ENCODE results near the gene WDR64.
"Not testable (repeated sequence)": the region's sequence is repeated elsewhere in the genome, so short reads cannot be mapped to it uniquely, and the experiment has no call there.

Gene WDR64

DNA sequence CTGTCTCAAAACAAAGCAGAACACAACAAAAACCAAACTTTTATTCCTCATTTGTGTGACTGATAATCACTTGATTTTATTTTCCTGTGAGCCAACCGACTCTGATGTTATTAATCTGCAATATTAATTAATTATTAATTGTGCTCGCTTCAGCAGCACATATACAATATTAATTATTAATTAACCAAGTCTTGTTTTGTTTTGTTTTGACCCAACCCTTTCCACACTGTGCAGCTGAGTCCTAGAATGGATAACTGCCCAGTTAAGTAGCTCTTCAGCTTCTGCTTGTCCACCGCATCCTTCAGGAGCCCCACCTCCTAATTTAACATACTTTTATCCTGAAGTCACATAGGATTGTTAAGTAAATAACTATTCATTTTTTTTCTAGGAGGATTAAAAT lies 148.6 kb downstream of the WDR64 start:
- DNase-seq (ENCODE audit: low spot score) = no peak

DNA sequence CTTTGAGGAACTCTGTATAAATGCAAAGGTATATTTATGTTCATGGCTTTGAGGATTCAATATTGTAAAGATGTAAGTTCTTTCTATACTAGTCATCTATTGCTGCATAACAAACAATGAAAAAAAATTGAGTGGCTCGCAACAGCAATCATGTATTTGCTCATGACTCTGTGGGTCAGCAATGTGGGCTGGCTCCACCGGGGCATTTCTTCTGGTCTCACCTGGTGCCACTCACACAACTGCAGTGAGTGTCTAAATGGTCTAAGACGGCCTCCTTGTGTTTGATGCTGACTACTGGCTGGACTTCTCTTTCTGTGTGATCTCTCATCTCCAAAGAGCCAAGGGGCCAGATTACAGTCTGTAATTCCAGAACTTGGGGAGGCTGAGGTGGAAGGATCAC lies 150.8 kb downstream of the WDR64 start:
- DNase-seq (ENCODE audit: low spot score) = no peak

DNA sequence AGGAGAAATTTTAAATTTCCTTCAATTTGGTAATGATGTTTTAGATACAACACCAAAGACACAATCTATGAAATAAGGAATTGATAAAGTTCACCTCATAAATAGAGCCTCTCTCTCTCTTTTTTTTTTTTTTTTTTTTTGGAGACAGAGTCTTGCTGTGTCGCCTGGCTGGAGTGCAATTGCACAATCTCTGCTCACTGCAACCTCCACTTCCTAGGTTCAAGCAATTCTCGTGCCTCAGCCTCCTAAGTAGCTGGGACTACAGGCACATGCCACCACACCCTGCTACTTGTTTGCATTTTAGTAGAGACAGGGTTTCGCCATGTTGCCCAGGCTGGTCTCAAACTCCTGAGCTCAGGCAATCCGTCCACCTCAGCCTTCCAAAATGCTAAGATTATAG lies 152.6 kb downstream of the WDR64 start:
- not testable (repeated sequence) for DNase-seq (ENCODE audit: low spot score)

DNA sequence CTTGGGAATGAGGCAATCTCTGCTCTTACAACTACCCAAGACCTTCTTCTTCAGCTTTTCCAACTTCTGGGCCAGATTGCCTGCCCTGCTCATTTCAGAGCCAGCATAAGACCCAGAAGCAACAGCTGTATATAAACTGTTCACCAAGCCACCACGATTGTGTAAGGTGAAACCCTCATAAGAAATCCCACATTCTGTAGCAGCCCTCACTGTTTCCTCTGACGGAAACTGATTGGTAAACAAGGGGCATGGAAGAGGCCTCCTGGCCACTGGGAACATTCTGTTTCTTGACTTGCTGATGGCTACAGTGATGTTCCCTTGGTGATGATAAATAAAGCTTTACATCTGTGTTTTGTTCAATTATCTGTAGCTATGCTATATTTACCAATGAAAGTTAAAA lies 156.2 kb downstream of the WDR64 start:
- no peak for DNase-seq (ENCODE audit: low spot score)

DNA sequence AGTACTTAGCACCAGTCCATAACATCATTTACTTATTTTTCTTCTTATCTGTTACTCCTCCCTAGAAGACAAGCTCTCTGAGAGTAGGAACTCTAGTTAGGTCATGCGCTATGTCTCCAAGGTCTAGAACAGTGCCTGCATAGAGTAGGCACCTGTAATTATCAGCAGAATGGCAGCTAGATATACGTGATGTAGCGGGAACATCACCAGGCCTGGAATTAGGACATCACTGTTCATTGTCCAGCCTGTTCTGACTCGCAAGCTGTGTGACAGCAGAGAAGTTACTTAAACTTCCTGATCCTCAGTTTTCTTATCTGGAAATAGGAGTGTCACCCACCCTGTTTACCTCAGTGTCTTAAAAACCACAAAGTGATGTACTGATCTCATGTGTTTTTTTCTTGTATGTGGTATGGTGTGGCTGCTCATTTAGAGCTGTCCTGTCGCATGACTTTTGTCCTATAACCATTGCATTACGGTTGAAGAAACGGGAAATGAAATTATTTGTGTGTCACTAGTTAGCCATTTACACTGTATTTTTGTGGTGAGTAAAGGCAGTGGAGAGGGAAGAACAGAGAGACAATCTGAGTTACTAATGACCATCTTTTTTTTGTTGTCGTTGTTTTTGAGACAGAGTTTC lies 158.8 kb downstream of the WDR64 start:
- no peak for DNase-seq (ENCODE audit: low spot score)

DNA sequence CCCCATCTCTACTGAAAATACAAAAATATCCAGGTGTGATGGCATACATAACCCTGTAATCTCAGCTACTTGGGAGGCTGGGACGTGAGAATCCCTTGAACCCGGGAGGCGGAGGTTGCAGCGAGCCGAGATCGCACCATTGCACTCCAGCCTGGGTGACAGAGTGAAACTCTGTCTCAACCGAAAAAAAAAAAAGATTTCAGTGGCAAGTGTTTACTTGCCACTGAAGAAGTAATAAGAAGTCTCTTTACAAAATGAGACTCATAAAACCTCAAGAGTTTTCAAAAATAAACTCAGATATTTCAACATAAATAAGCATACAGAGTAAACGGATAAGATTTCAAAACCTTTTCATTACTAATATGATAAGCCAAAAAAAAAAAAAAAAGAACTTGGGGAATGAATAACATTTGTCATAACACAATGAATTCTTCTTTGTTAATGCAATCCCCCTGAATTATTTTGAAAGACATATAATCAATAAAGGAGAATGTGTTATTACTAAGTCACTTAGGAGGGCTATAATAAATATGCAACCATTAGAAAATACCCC lies 161.8 kb downstream of the WDR64 start:
- DNase-seq (ENCODE audit: low spot score) = no peak

DNA sequence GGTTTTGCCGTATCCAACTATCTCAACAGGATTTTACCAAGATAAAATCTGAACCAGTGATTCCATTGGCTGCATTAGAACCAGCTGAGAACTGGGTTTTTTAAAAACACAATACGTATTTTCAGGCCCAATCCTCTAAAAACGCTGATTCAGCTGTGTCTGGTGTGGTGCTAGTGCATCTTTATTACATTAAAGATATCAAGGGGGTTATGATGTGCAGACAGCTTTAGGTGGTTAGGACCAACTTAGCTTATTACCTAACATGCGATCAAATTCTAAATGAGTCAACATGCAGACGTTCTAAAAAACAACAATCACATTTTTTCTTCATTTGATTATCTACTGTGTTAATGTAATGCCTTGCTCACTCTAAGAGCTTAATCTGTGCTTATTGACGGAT lies 163.9 kb downstream of the WDR64 start:
- no peak for DNase-seq (ENCODE audit: low spot score)

DNA sequence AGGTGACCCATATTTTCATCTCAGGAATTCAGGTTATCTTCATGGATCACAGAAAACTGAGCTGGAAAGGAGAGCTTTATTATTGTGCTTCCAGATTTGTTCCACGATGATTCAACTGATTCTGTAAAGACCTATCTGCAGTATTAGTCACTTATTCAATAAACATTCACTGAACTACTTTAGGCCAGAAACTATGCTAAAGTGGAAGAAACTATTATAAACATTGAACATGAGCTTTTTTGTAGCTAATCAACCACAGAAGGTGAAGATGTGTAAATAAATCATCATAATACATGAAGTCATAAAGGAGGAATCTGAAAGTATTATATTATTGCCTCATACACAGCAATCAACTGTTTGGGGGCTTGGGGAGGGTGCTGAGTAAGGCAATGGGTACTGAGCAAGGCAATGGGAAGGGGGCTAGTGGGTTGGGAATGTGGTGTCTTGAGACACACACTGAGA lies 165.3 kb downstream of the WDR64 start:
- DNase-seq (ENCODE audit: low spot score) = no peak

DNA sequence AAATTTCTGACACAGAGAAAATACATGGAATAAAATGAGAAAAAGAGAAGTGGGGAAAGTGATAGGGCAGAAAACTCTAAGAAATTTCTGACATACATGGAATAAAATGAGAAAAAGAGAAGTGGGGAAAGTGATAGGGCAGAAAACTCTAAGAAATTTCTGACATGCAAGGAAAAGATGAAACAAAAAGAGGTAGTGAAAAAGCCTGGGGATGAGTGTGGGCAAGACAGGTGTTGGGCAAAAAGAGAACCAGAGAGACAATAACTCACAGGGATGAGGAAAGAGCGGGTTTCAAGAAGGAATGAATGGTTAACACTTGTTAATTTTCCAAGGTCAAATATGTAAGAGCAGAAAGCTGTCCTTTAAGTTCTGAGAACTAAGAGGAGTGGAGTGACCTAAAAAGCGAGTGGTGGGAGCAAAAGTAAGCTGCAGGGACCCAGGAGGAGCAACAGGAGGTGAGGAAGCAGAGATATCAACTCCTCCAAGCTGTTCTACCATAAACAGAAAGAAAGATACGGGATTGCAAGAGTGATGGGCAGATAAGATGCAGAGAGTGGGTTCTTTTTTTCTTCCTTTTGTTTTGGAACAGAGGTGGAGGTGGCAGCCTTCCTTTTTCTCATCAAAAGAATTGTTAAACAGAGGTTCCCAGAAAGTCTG lies 166.0 kb downstream of the WDR64 start:
- no peak for DNase-seq (ENCODE audit: low spot score)

DNA sequence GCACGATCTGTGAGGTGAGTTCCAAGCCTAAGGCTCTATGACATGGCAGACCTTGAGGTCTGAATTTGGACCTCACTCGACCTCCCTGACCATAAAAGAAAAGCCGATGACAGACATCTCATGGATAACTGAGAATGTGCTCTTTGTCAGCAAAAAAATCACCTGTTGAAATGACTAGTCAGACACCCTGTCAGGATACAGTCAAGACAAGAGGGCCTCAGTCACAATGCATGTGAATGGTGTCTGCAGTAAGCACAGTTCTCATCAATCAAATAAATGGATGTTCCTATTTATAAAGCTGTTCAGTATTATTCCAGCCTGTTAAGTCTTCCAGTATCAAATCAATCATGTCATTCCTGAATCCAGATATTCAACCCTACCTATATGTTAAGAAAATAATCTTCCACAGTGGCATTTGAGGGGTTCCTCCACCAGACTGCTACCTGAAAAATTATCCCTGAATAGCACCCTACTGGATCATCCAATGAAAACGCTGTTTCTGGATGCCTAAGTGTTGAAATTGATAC lies 167.3 kb downstream of the WDR64 start:
- DNase-seq (ENCODE audit: low spot score) = no peak

DNA sequence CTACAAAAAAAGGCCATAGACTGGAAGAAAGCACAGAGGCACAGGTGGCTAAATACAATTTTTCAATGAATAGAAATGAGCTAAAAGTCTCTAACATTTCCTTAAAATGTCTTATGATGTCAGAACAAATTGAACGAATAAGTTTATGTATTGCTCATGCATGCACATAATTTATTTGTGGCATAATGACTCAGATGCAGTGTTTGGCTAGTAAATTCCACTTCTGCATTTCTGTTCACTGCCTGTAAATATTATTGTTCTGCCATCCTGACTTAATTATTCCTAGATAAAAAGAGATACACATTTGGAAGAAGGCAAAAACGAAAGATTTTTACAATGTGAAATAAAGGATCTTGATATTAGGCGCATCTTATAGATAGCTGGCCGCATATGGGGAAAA lies 169.3 kb downstream of the WDR64 start:
- DNase-seq (ENCODE audit: low spot score) = no peak

DNA sequence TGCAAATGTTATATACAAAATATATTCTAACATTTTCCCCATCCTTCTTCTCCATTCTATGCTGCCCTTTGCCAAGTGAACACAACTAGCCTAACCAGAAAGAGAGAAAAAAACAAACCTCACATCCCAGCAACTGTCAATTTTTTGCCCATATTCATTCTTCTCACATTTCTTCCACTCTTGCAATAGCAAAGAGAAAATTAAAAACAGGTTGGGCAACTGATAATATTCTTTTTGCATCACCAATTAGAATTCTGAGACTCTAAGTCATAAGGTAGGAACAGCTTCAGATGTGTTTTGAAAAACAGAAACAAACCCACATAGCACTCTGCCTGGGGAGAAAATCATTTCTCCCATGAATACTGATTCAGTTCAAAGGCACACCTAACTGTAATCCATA lies 170.8 kb downstream of the WDR64 start:
- DNase-seq (ENCODE audit: low spot score) = no peak

DNA sequence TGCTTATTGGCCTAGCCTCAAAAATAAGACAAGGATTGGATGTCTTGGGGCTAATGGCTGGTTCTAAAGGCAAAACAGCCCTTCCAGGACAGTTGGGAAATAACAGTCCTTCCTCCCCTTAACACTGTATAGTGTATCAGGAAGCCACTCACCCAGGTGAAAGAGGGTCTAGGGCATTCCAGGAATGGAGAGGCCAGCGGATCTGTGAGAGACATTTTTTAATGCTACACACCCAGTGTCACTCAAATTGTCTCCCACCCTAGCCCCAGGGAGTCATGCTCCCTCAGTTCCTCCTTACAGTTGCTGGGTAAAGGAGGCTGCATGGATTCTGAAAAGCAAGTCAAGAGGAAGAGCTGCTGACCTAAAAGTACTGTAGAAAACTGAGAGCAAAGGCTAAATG lies 171.8 kb downstream of the WDR64 start:
- DNase-seq (ENCODE audit: low spot score) = no peak

DNA sequence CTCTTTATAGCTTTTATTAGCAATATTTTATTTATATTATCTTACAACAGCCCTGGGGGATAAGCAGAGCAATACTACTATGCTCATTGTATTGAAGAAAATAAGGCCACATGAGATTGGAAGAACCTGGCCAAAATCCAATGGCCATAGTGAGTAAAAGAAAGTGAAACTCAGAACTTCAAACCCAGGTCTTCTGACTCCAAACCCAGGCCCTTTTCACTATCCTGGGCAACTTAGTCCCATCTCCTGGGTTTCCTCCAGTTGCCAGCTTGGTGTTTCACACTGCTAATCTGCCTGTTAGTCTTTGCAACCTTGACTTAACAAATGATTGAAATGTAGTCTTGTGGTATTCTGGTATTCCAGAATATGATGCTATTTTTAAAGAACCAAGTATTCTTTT lies 173.5 kb downstream of the WDR64 start:
- no peak for DNase-seq (ENCODE audit: low spot score)

DNA sequence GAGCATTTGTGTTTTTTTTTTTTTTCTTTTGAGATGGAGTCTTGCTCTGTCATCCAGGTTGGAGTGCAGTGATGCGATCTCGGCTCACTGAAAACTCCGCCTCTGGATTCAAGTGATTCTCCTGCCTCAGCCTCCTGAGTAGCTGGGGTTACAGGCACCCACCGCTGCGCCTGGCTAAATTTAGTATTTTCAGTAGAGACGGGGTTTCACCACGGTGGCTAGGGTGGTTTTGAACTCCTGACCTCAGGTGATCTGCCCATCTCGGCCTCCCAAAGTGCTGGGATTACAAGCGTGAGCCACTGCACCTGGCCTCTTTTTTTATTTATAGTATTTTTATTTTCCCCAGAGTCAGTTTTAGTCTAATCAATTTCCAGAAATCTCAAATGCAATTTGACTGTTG lies 174.5 kb downstream of the WDR64 start:
- DNase-seq (ENCODE audit: low spot score) = not testable (repeated sequence)

DNA sequence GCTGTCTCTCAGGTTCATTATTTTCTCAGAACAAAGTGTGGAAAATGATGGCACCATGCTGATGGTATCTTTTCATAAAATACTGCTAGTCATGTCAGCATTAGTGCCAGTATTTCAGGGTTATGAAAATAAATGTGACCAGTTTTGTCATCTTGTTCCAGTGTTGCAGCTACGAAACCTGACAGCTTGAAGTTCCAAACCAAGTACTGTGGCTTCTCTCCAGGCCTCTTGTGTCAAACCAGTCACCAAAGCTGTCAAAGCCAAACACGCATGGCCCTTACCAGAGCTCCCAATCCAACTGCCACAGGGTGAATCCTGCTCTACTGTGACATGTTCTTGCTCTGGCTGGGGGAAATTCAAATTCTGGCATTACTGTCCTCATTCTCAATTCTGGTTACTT lies 175.2 kb downstream of the WDR64 start:
- DNase-seq (ENCODE audit: low spot score) = no peak

DNA sequence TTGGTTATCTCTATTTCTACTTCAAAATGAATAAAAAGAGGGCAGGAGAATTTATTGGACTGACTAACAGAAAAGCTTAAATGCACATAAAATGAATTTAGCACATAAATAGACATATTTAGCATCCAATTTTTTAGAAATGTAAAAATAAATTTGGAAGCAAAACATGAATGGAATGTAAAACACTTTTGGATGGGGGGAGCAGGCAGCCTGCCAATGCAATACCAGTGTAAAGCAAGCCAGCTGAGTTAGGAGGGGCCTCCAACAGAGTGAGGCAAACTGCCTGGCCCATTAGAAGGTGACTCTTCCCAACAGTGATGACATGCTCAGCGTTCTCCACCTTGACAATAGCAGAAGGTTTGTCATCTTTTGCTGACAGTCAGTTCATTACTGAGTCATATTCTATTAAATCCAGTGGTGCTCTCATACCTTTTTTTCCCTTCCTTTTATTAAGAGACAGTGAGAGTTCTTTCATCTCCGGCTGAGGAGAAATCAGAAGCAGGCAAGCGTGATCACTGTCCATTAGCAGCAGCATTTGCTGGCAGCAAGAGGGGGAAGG lies 176.5 kb downstream of the WDR64 start:
- no peak for DNase-seq (ENCODE audit: low spot score)

DNA sequence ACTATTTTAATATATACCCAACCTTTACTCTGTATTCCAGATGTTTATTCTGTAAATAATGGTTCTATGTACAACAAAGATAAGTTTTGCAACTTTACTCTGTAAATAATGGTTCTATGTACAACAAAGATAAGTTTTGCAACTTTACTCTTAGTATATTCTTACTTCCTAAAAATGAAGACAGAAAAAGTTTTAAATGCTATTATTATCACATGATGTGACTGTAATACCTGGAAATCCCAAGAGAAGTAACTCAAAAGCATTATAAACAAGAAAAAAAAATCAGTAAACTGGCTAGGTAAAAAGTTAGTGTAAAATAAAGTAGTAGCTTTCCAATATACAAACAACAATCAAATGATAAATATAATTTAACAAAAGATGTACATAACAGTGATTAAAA lies 177.4 kb downstream of the WDR64 start:
- no peak for DNase-seq (ENCODE audit: low spot score)

DNA sequence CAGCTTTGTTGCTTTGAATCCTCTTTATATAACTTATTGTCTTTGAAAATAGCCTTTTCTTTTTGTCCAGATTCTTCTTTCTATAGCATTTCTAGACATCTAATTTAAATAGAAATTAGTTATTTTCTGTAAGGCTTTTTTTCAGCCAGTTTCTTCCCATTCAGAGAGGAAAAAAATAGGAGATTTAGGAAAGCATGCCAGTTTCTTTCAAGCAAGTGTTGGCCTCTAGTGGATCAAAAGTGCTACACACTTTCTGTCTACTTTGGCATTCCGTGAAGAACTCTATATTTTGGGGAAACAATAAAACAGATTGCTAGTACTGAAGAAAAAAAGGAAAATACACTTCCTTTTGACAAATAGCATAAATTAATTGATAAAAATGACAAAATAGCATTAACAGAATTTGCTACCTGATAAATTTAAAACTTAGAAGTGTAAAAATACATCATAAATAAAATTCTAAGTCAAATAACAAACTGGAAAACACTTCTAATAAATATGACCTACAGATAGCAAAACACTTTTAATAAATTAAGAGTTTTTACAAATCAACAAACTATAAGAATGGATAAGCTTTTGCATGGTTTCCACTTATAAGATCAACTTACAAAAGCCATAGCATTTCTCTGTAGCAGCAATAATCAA lies 182.8 kb downstream of the WDR64 start:
- no peak for DNase-seq (ENCODE audit: low spot score)

DNA sequence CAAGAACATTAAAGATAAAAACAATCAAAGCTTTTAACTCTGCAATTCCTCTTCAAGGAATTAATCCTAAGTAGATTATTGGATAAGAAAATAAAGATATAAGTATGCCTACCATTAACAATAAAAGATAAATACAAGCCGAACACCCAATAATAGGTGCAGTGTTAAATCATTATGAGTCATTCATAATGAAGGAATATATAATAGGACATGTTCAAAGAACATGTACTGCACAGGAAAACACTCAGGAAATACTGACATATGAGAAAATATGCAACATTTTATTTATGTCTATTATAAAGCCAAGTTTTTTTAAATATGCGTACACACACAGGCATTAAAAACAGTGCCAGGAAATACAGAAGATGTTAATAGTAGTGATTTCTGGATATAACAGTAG lies 184.9 kb downstream of the WDR64 start:
- DNase-seq (ENCODE audit: low spot score) = no peak

DNA sequence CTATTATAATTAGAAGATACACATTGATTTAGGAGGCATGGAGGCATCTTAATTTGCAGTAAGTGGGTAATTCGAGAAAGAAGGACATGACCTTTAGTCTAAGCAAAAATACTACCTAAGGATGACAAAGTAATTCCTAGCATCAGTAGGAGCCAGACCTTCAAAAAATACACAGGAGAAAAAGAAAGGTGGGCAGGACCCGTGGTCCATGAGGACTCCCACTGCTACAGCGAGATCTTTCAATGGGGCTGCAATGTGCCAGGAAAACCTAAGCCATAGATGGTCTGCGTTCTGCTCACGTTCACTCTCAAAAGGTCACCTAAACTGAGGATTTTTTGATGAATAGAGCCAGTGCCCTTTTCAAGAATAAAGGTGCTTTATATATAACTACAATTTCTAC lies 185.3 kb downstream of the WDR64 start:
- DNase-seq (ENCODE audit: low spot score) = no peak

DNA sequence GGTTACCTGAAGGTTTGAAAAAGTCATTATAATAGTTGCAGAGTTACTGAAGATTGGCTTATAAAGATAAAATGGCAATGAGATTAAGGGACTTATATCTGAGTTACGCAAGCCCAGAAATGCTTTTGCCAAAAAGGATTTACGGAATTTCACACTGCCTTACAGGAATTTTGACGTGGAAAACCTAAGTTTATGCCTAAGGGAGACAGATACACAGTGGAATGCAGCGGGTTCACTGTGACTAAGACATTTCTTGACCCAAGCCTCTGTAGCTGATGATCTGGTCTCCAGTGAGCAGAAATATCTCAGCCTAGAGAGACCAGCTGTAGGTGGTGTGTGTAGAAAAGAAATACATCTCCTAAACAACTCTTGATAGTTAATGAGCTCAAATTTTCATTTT lies 185.8 kb downstream of the WDR64 start:
- DNase-seq (ENCODE audit: low spot score) = no peak

DNA sequence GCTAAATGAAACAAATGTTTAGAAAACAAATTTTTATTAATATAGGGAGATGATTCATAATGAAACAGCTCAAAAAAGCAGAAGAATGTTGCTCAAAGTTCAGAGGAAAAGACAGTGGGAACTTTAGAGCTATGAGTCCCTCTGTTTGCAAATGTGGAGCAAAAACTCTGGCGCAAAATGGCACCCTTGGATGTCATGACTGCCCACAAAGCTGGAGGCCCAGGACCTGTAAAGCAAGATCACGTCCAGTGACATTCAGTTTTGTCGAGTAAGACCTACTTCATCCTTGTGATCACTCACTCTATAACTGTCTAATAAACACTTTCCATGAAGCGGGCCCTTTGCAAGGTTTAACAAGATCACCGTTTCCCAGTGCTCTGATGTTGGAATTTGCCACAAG lies 186.8 kb downstream of the WDR64 start:
- DNase-seq (ENCODE audit: low spot score) = no peak

Data from CD4-positive, alpha-beta T cell treated with Interleukin-15 for 4 hours (primary cell).